Stimulated activated CD8-positive, alpha-beta memory T cell treated with anti-CD3 and anti-CD28 coated beads, Interleukin-7, amount 100 ng/mL, for 1 hour (primary cell): ENCODE measurements around the gene SCCPDH.

Experiments used
- DNase-seq, 2 donors: peaks; one replicate each; pipeline ENCODE4 v3.0.0-alpha.2; 2020; ENCODE audit warnings: low read depth in 2 of 2

SCCPDH gene

GRCh38 chr1:246785494-246786111 is 61.4 kb downstream of the SCCPDH start:
- no peak for DNase-seq

GRCh38 chr1:246786606-246787238 is 62.5 kb downstream of the SCCPDH start:
- DNase-seq, result no peak

GRCh38 chr1:246787781-246788513 is 63.7 kb downstream of the SCCPDH start:
- DNase-seq, result no peak

- no peak for DNase-seq
Measured at GRCh38 chr1:246788895-246789338, 64.7 kb downstream of the SCCPDH start.

- no peak for DNase-seq
Measured at GRCh38 chr1:246789454-246790339, 65.5 kb downstream of the SCCPDH start.

- DNase-seq, result no peak
Measured at GRCh38 chr1:246790364-246790763, 66.2 kb downstream of the SCCPDH start.

GRCh38 chr1:246790833-246791232 is 66.6 kb downstream of the SCCPDH start:
- no peak for DNase-seq

- no peak for DNase-seq
Measured at GRCh38 chr1:246791303-246791918, 67.2 kb downstream of the SCCPDH start.

- DNase-seq, result no peak
Measured at GRCh38 chr1:246792603-246793002, 68.4 kb downstream of the SCCPDH start.

- no peak for DNase-seq
Measured at GRCh38 chr1:246793356-246793896, 69.2 kb downstream of the SCCPDH start.

- DNase-seq, result no peak
Measured at GRCh38 chr1:246794048-246794827, 70.0 kb downstream of the SCCPDH start.

- DNase-seq, result no peak
Measured at GRCh38 chr1:246794828-246795671, 70.8 kb downstream of the SCCPDH start.

GRCh38 chr1:246795906-246796694 is 71.9 kb downstream of the SCCPDH start:
- DNase-seq, result no peak

GRCh38 chr1:246797157-246797556 is 72.9 kb downstream of the SCCPDH start:
- DNase-seq, result no peak

GRCh38 chr1:246797597-246797996 is 73.4 kb downstream of the SCCPDH start:
- DNase-seq, result no peak

- DNase-seq, result no peak
Measured at GRCh38 chr1:246798107-246798506, 73.9 kb downstream of the SCCPDH start.

- DNase-seq, result no peak
Measured at GRCh38 chr1:246798606-246799496, 74.6 kb downstream of the SCCPDH start.

- no peak for DNase-seq
Measured at GRCh38 chr1:246800356-246800755, 76.1 kb downstream of the SCCPDH start.
